ENCODE data around the gene CACNA2D4. TPM values are rescaled to one million over a fixed set of nuclear protein-coding genes. Genes with fewer than 3 reads are reported as not detected.

The CACNA2D4 gene
- total RNA-seq, 1 donor from 2014 or later, result not detected

DNA sequence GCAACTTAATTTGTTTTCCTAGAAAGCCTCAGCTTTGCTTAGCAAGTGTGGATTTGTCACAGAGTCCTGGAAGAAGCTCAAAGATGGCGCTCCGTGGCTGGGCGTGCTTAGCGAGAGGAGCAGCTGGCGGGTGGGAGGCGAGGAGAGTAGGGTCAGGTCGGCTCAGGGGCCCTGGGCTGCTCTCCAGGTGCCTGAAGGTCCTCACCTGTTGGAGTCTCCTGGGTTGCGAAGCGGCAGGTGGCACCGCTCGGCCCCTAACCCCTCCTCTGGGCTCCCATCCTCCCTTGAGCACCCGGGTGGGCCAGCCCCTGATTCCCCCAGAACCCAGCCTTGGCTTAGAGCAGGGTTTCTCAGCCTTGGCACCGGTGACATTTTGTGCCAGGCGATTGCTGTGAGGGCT is 73.0 kb downstream of the CACNA2D4 start:
- no peak for DNase-seq (ENCODE audit: extremely low spot score, unreplicated experiment)
- Mint-ChIP-seq H3K4me1 (ENCODE audit: unreplicated experiment) (peaks cover 26% of the 10 kb centered on the region), H3K27ac (ENCODE audit: unreplicated experiment) (no peak overlapping the region), H3K4me3 (ENCODE audit: unreplicated experiment) (no peak overlapping the region), H3K27me3 (ENCODE audit: unreplicated experiment) (peaks cover 24% of the 10 kb centered on the region), H3K9me3 (ENCODE audit: unreplicated experiment) (no peaks in the 10 kb centered on the region), H3K36me3 (ENCODE audit: unreplicated experiment) (no peaks in the 10 kb centered on the region)
- TF ChIP-seq, protein P1, sequence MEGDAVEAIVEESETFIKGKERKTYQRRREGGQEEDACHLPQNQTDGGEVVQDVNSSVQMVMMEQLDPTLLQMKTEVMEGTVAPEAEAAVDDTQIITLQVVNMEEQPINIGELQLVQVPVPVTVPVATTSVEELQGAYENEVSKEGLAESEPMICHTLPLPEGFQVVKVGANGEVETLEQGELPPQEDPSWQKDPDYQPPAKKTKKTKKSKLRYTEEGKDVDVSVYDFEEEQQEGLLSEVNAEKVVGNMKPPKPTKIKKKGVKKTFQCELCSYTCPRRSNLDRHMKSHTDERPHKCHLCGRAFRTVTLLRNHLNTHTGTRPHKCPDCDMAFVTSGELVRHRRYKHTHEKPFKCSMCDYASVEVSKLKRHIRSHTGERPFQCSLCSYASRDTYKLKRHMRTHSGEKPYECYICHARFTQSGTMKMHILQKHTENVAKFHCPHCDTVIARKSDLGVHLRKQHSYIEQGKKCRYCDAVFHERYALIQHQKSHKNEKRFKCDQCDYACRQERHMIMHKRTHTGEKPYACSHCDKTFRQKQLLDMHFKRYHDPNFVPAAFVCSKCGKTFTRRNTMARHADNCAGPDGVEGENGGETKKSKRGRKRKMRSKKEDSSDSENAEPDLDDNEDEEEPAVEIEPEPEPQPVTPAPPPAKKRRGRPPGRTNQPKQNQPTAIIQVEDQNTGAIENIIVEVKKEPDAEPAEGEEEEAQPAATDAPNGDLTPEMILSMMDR (IDR thresholded peaks at IDR 0.05), result no peak

DNA sequence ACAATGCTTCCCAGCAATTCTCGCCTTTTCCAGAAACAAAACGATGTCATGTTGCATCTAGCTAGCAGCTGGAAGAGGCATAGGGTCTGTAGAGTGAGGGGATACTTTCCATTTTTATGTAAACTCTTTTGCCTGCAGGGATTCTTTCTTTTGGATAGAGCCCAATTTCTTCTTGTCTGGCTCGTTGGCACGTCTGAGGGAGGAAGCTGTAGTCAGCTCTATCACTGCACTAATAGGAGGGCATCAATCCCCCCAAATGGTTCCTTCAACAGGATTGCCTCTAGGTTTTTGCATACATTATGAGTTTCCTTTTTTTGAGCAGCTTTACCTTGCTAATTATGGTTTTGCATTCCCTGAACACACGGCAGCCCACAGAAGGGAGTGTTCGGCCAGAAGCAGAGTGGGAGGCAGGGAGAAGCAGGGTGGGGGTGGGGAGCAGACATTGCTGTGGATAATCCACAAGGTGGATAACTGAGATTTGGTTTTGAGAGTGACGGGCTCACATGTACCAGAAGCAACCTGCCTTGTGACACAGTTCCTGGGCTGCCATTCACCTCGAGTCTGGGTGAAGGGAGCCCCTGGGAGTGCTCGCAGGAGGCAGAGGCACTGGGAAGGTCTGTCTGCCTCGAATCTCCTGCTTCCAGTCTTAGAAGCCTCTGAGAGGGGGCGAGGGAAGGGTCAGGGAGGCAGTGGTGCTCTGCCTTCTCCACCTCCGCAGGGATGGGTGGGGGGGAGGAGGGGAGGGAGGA is 73.6 kb downstream of the CACNA2D4 start:
- Mint-ChIP-seq H3K9me3 (ENCODE audit: unreplicated experiment) (no peaks in the 10 kb centered on the region), H3K4me3 (ENCODE audit: unreplicated experiment) (no peak overlapping the region), H3K4me1 (ENCODE audit: unreplicated experiment) (peaks cover 25% of the 10 kb centered on the region), H3K27me3 (ENCODE audit: unreplicated experiment) (peaks cover 24% of the 10 kb centered on the region), H3K36me3 (ENCODE audit: unreplicated experiment) (no peaks in the 10 kb centered on the region), H3K27ac (ENCODE audit: unreplicated experiment) (no peak overlapping the region)
- DNase-seq (ENCODE audit: extremely low spot score, unreplicated experiment), result no peak
- TF ChIP-seq, protein P1 (IDR thresholded peaks at IDR 0.05), result no peak

DNA sequence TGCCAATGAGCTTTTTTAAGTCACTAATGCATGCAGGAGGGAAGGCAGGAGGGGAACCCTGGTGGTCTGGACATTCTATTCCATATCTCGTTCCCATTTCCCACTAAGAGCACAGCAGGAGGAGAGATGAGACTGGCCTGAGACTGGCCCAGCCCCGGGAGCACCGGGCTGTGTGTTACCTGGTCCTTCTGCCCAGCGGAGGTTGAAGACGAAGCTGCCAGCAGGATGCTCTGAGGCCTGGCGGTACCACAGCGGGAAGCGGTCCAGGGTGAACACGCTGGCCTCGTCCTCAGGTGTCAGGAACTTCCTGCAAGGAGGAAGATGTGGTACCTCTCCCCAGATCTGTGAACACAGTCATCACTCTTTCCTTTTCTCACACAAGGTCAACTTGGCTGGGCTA is 74.2 kb downstream of the CACNA2D4 start:
- TF ChIP-seq, protein P1 (IDR thresholded peaks at IDR 0.05), result no peak
- Mint-ChIP-seq H3K36me3 (ENCODE audit: unreplicated experiment) (no peaks in the 10 kb centered on the region), H3K9me3 (ENCODE audit: unreplicated experiment) (no peaks in the 10 kb centered on the region), H3K4me3 (ENCODE audit: unreplicated experiment) (no peak overlapping the region), H3K27ac (ENCODE audit: unreplicated experiment) (no peak overlapping the region), H3K4me1 (ENCODE audit: unreplicated experiment) (peaks cover 25% of the 10 kb centered on the region), H3K27me3 (ENCODE audit: unreplicated experiment) (peaks cover 24% of the 10 kb centered on the region)
- DNase-seq (ENCODE audit: extremely low spot score, unreplicated experiment), result no peak

DNA sequence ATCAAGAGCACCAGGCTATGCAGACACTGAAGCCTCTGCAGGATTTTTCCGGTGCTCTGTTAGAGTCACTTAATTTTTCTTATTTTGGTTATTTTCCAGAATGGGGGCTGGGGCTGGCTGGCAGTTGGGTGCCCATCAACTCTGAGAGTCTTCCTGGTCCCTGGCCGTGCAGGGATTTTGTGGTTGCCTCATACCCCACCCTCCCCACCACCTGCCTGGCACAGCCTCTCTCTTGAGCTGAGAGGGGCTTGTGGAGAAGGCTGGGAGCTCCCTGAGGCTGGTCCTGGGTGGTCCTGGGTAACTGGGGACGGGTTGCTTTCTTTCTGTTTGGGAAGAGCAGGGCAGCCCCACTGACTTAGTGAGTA is 74.8 kb downstream of the CACNA2D4 start:
- H3K4me3 Mint-ChIP-seq (ENCODE audit: unreplicated experiment), result no peak overlapping the region
- no peak overlapping the region for H3K27ac Mint-ChIP-seq (ENCODE audit: unreplicated experiment)
- H3K27me3 Mint-ChIP-seq (ENCODE audit: unreplicated experiment), result peaks cover 21% of the 10 kb centered on the region
- no peaks in the 10 kb centered on the region for H3K36me3 Mint-ChIP-seq (ENCODE audit: unreplicated experiment)
- DNase-seq (ENCODE audit: extremely low spot score, unreplicated experiment), result no peak
- peaks cover 21% of the 10 kb centered on the region for H3K4me1 Mint-ChIP-seq (ENCODE audit: unreplicated experiment)
- TF ChIP-seq, protein P1 (IDR thresholded peaks at IDR 0.05), result no peak
- H3K9me3 Mint-ChIP-seq (ENCODE audit: unreplicated experiment), result no peaks in the 10 kb centered on the region

DNA sequence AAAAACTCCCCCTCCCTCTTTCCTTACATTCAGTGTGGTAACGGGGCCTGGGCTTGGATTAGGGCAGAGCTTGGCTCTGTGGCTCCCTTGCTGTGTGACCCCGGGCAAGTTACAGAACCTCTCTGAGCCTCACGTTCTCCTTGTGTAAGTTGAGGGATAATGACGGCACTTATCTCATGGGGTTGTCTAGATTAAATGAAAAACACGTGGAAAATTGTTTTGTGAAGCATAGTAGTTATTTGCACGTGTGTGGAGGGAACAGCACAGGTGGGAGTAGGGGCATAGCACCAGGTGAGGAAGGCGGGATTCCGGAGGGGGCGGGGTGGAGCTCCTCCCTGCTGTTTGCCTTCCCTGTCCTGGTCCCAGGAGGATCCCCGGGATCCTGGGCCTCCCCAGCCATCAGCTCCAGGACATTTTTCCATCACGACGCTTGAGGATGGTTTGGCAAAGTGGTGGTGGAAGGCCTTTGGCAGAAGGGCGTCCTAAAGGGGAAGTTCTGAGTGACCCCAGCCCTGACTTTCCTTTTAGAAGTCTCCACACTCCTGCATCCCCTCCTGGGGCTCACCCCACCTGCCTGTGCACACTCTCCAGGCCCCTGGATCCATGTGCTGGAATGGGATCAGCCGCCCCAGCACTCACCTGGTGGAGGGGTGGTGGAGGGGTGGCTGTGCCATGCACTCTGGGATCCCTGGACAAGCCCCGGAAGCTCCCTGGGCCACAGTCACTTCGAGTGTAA is 75.4 kb downstream of the CACNA2D4 start:
- H3K4me3 Mint-ChIP-seq (ENCODE audit: unreplicated experiment), result no peak overlapping the region

More for the DNA sequence above, 75.4 kb downstream of the CACNA2D4 start:
- no peaks in the 10 kb centered on the region for H3K9me3 Mint-ChIP-seq (ENCODE audit: unreplicated experiment)
- TF ChIP-seq, protein P1 (IDR thresholded peaks at IDR 0.05), result no peak
- peaks cover 21% of the 10 kb centered on the region for H3K27me3 Mint-ChIP-seq (ENCODE audit: unreplicated experiment)
- H3K4me1 Mint-ChIP-seq (ENCODE audit: unreplicated experiment), result peaks cover 23% of the 10 kb centered on the region
- no peak overlapping the region for H3K27ac Mint-ChIP-seq (ENCODE audit: unreplicated experiment)
- DNase-seq (ENCODE audit: extremely low spot score, unreplicated experiment), result peak; percentile 76
- H3K36me3 Mint-ChIP-seq (ENCODE audit: unreplicated experiment), result no peaks in the 10 kb centered on the region

Data from osteocyte (in vitro differentiated cells).